Dermis microvascular lymphatic vessel endothelial cell (primary cell): ENCODE data around the gene TRMU. TPM values are rescaled to one million over a fixed set of nuclear protein-coding genes. Genes with fewer than 3 reads are reported as not detected.

ENCODE experiments used
- DNase-seq, 2 donors: peaks; one replicate each; pipeline versions ENCODE4 v3.0.0 to v3.0.0-alpha.2; 2010; ENCODE audit warnings: low read depth in 2 of 2
- total RNA-seq: library from RNA; depleted of rRNA; stranded (reverse); fragments of >200 nt; gene quantifications from 2 replicates; pipeline ENCODE4 v1.2.1, GENCODE V29; 2014

TRMU gene
- total RNA-seq, 1 donor from 2014 or later, result 16.3 TPM

GRCh38 chr22:46369716-46370583, 34.4 kb downstream of the TRMU start:
- no peak for DNase-seq

GRCh38 chr22:46370584-46371291, 35.2 kb downstream of the TRMU start:
- no peak for DNase-seq

GRCh38 chr22:46371623-46372226, 36.2 kb downstream of the TRMU start:
- no peak for DNase-seq

GRCh38 chr22:46372686-46373085, 37.2 kb downstream of the TRMU start:
- no peak for DNase-seq

- no peak for DNase-seq
These were observed 37.6 kb downstream of the TRMU start for GRCh38 chr22:46373159-46373558.

GRCh38 chr22:46373921-46374662, 38.6 kb downstream of the TRMU start:
- peak in 1 of 2 donors; percentile 51 for DNase-seq

- no peak for DNase-seq
These were observed 39.4 kb downstream of the TRMU start for GRCh38 chr22:46374663-46375474.

GRCh38 chr22:46376111-46376510, 40.6 kb downstream of the TRMU start:
- DNase-seq, result no peak

GRCh38 chr22:46376908-46377524, 41.5 kb downstream of the TRMU start:
- DNase-seq, result no peak

- no peak for DNase-seq
These were observed 42.3 kb downstream of the TRMU start for GRCh38 chr22:46377525-46378425.

- DNase-seq, result no peak
These were observed 43.0 kb downstream of the TRMU start for GRCh38 chr22:46378426-46379065.

- DNase-seq, result no peak
These were observed 43.8 kb downstream of the TRMU start for GRCh38 chr22:46379066-46379930.

- DNase-seq, result no peak
These were observed 44.6 kb downstream of the TRMU start for GRCh38 chr22:46380069-46380468.

GRCh38 chr22:46380581-46380980, 45.1 kb downstream of the TRMU start:
- DNase-seq, result no peak

- DNase-seq, result peak in 1 of 2 donors; percentile 30
These were observed 45.6 kb downstream of the TRMU start for GRCh38 chr22:46381142-46381541.

- no peak for DNase-seq
These were observed 46.2 kb downstream of the TRMU start for GRCh38 chr22:46381731-46382130.

GRCh38 chr22:46382524-46382923, 47.0 kb downstream of the TRMU start:
- DNase-seq, result no peak

GRCh38 chr22:46386312-46386711, 50.8 kb downstream of the TRMU start:
- no peak for DNase-seq
